ENCODE data around the gene PNKD. TPM values are rescaled to one million over a fixed set of nuclear protein-coding genes. Genes with fewer than 3 reads are reported as not detected.

Gene PNKD
- total RNA-seq, 1 experiment from 2014 or later = 58.1 TPM

DNA sequence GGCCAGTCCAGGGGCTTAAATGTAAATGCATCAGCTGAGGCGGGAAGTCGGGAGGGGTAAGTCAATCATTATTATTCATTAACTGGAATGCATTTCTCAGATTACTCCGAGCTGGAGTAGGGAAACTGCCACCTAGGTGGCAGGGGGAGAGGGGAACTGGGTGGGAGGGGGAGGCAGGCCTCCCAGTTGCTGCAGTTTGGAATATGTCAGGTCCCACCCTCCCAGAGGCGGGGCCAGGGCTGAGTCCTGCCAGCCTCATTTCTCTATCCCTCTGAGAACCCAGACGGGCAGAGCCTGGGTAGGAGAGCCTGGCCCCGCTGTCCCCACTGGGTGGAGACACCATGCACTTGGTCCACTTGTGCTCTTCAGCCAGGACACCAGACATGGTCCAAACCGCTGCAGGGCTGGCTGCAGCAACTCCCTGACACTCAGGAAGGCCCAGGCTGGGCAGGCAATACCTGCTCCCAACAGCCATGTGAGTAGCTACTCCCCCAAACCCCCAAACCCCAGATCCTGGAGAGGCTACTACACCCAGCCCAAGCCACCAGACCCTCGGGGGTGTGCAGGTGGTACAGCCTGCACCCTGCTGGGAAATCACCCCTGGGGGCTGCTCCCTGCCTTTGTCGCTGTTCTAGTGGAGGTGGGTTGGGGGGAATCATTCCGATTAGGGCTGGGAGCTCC, 9.4 kb upstream of the PNKD start, which contains the start of gene GPBAR1:
Gene GPBAR1, plus strand, starts transcription at position 274 of the 681 bp plus-strand sequence. CDS start 1,710 bp downstream, outside the sequence.
- BruUV-seq (replicated peaks) = no TSS peak
- no peak for DNase-seq (ENCODE audit: low read depth, low spot score)
- CTCF ChIA-PET = no interaction called here
- Histone ChIP-seq H3K4me1 (ENCODE audit: control insufficient read depth in 1 of 2, insufficient read depth in 2 of 2, low read length in 2 of 2) (peaks cover 0 to 5% of the 10 kb centered on the region in 2 experiments; a peak in 1 of 4 replicates), H3K9me3 (ENCODE audit: control insufficient read depth in 1 of 2, insufficient read depth in 1 of 2, low read depth in 1 of 2, low read length in 2 of 2) (no peaks in the 10 kb centered on the region), H4K20me1 (ENCODE audit: insufficient read depth) (no peaks in the 10 kb centered on the region), H3K27me3 (ENCODE audit: insufficient read depth, low read length) (no peaks in the 10 kb centered on the region), H2AFZ (ENCODE audit: low read depth, low read length, poor library complexity, severe bottlenecking) (no peak within 1 kb of the TSS), H3K9me2 (ENCODE audit: insufficient read depth) (no peaks in the 10 kb centered on the region), H3K9ac (ENCODE audit: low read length) (no peak within 1 kb of the TSS), H3K4me2 (ENCODE audit: low read length) (no peak within 1 kb of the TSS), H3K79me2 (ENCODE audit: insufficient read depth, low read length) (no peaks in the 10 kb centered on the region), H3K27ac (ENCODE audit: low read depth, low read length) (no peak within 1 kb of the TSS), H3K36me3 (ENCODE audit: control insufficient read depth in 1 of 2, insufficient read depth in 2 of 2, low read length in 2 of 2) (peaks cover 0 to 4% of the 10 kb centered on the region in 2 experiments; a peak in 2 of 4 replicates), H3K4me3 (replicated peaks in 1 of 2; ENCODE audit: low read depth in 1 of 2, low read length in 2 of 2) (no peak within 1 kb of the TSS)
- ATAC-seq = peak; percentile 57
- TF ChIP-seq, protein P1, sequence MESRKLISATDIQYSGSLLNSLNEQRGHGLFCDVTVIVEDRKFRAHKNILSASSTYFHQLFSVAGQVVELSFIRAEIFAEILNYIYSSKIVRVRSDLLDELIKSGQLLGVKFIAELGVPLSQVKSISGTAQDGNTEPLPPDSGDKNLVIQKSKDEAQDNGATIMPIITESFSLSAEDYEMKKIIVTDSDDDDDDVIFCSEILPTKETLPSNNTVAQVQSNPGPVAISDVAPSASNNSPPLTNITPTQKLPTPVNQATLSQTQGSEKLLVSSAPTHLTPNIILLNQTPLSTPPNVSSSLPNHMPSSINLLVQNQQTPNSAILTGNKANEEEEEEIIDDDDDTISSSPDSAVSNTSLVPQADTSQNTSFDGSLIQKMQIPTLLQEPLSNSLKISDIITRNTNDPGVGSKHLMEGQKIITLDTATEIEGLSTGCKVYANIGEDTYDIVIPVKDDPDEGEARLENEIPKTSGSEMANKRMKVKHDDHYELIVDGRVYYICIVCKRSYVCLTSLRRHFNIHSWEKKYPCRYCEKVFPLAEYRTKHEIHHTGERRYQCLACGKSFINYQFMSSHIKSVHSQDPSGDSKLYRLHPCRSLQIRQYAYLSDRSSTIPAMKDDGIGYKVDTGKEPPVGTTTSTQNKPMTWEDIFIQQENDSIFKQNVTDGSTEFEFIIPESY (IDR thresholded peaks at IDR 0.05; ENCODE audit: extremely low read depth, insufficient replicate concordance, low read length) = no peak
- no peak for TF ChIP-seq CBX3 (IDR thresholded peaks at IDR 0.05; ENCODE audit: low read depth)
- no peak for TF ChIP-seq SIN3A (IDR thresholded peaks at IDR 0.05; ENCODE audit: low read depth)
- TF ChIP-seq, protein P2, sequence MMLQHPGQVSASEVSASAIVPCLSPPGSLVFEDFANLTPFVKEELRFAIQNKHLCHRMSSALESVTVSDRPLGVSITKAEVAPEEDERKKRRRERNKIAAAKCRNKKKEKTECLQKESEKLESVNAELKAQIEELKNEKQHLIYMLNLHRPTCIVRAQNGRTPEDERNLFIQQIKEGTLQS (IDR thresholded peaks at IDR 0.05) = no peak
- TF ChIP-seq RAD21 (IDR thresholded peaks at IDR 0.05; ENCODE audit: low read depth) = no peak
- no peak for TF ChIP-seq ZNF274 (IDR thresholded peaks at IDR 0.05; ENCODE audit: low read depth, low read length)
- no peak for TF ChIP-seq JUND (IDR thresholded peaks at IDR 0.05)
- TF ChIP-seq POLR2A (IDR thresholded peaks at IDR 0.05; ENCODE audit: borderline replicate concordance, extremely low read depth, insufficient read depth, insufficient read length) = no peak
- TF ChIP-seq, protein P3, sequence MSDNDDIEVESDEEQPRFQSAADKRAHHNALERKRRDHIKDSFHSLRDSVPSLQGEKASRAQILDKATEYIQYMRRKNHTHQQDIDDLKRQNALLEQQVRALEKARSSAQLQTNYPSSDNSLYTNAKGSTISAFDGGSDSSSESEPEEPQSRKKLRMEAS (IDR thresholded peaks at IDR 0.05) = no peak
- no peak for TF ChIP-seq EZH2phosphoT487 (IDR thresholded peaks at IDR 0.05; ENCODE audit: borderline replicate concordance)
- TF ChIP-seq, protein P4, sequence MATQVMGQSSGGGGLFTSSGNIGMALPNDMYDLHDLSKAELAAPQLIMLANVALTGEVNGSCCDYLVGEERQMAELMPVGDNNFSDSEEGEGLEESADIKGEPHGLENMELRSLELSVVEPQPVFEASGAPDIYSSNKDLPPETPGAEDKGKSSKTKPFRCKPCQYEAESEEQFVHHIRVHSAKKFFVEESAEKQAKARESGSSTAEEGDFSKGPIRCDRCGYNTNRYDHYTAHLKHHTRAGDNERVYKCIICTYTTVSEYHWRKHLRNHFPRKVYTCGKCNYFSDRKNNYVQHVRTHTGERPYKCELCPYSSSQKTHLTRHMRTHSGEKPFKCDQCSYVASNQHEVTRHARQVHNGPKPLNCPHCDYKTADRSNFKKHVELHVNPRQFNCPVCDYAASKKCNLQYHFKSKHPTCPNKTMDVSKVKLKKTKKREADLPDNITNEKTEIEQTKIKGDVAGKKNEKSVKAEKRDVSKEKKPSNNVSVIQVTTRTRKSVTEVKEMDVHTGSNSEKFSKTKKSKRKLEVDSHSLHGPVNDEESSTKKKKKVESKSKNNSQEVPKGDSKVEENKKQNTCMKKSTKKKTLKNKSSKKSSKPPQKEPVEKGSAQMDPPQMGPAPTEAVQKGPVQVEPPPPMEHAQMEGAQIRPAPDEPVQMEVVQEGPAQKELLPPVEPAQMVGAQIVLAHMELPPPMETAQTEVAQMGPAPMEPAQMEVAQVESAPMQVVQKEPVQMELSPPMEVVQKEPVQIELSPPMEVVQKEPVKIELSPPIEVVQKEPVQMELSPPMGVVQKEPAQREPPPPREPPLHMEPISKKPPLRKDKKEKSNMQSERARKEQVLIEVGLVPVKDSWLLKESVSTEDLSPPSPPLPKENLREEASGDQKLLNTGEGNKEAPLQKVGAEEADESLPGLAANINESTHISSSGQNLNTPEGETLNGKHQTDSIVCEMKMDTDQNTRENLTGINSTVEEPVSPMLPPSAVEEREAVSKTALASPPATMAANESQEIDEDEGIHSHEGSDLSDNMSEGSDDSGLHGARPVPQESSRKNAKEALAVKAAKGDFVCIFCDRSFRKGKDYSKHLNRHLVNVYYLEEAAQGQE (IDR thresholded peaks at IDR 0.05; ENCODE audit: low read depth) = no peak
- no peak for TF ChIP-seq EGR1 (IDR thresholded peaks at IDR 0.05; ENCODE audit: low read depth)
- no peak for TF ChIP-seq FOSL1 (IDR thresholded peaks at IDR 0.05; ENCODE audit: low read depth)
- TF ChIP-seq POLR2AphosphoS5 (IDR thresholded peaks at IDR 0.05; ENCODE audit: low read depth, low read length) = no peak
- no peak for TF ChIP-seq SRF (IDR thresholded peaks at IDR 0.05; ENCODE audit: low read depth)
- TF ChIP-seq EZH2 (IDR thresholded peaks at IDR 0.05) = no peak
- no peak for TF ChIP-seq YY1 (IDR thresholded peaks at IDR 0.05; ENCODE audit: extremely low read depth, insufficient replicate concordance, low read depth, low read length)
- TF ChIP-seq, protein P5, sequence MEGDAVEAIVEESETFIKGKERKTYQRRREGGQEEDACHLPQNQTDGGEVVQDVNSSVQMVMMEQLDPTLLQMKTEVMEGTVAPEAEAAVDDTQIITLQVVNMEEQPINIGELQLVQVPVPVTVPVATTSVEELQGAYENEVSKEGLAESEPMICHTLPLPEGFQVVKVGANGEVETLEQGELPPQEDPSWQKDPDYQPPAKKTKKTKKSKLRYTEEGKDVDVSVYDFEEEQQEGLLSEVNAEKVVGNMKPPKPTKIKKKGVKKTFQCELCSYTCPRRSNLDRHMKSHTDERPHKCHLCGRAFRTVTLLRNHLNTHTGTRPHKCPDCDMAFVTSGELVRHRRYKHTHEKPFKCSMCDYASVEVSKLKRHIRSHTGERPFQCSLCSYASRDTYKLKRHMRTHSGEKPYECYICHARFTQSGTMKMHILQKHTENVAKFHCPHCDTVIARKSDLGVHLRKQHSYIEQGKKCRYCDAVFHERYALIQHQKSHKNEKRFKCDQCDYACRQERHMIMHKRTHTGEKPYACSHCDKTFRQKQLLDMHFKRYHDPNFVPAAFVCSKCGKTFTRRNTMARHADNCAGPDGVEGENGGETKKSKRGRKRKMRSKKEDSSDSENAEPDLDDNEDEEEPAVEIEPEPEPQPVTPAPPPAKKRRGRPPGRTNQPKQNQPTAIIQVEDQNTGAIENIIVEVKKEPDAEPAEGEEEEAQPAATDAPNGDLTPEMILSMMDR (IDR thresholded peaks at IDR 0.05 in 2 of 3, conservative IDR thresholded peaks at IDR 0.05 in 1 of 3; ENCODE audit: borderline replicate concordance in 1 of 3, insufficient read depth in 1 of 3, low read depth in 2 of 3, low read length in 2 of 3) = no peak
- RAD21 ChIA-PET (ENCODE audit: low non-redundant PET in 1 of 2, low total read pairs in 2 of 2, uncharacterized antibody in 2 of 2, unreplicated experiment in 2 of 2) = no interaction called here
- POLR2A ChIA-PET = no interaction called here
- intact Hi-C loops (cut with micrococcal nuclease) = no loop called here
